ENCODE measurements around the gene IL1RAP.

IL1RAP gene

DNA sequence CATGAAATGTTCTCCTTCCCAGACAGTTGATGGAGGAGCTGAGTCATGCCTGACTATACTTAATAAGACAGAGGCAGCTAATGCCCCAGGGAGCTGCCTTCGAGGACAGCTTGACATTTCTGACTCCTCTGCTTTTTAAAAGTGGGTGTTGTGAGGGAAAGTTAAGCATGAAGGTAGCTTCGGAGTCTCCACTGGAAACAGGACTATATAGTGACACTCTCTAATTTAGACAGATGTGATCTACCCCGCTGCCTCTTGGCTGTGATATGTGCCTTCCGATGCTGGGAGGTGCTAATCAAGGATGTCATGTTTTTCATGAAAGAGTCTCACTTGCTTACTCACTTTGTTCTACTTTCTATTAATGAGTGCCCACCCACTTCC, 72.7 kb downstream of the IL1RAP start:
- Histone ChIP-seq H3K27ac (no peak overlapping the region), H3K4me1 (ENCODE audit: low read depth, poor library complexity, severe bottlenecking) (no peaks in the 10 kb centered on the region), H3K4me2 (no peak overlapping the region), H4K20me1 (ENCODE audit: insufficient read depth) (no peaks in the 10 kb centered on the region), H2AFZ (ENCODE audit: low read depth) (no peak overlapping the region), H3K4me3 (IDR thresholded peaks at IDR 0.05; ENCODE audit: insufficient read depth, low read depth, low read length) (no peak overlapping the region), H3K9ac (no peak overlapping the region), H3K27me3 (ENCODE audit: insufficient read depth, low read depth) (no peaks in the 10 kb centered on the region), H3K36me3 (ENCODE audit: insufficient read depth) (no peaks in the 10 kb centered on the region), H3K79me2 (ENCODE audit: insufficient read depth, low read depth) (no peaks in the 10 kb centered on the region)
- TF ChIP-seq, protein P1, sequence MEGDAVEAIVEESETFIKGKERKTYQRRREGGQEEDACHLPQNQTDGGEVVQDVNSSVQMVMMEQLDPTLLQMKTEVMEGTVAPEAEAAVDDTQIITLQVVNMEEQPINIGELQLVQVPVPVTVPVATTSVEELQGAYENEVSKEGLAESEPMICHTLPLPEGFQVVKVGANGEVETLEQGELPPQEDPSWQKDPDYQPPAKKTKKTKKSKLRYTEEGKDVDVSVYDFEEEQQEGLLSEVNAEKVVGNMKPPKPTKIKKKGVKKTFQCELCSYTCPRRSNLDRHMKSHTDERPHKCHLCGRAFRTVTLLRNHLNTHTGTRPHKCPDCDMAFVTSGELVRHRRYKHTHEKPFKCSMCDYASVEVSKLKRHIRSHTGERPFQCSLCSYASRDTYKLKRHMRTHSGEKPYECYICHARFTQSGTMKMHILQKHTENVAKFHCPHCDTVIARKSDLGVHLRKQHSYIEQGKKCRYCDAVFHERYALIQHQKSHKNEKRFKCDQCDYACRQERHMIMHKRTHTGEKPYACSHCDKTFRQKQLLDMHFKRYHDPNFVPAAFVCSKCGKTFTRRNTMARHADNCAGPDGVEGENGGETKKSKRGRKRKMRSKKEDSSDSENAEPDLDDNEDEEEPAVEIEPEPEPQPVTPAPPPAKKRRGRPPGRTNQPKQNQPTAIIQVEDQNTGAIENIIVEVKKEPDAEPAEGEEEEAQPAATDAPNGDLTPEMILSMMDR (conservative IDR thresholded peaks at IDR 0.05; ENCODE audit: low read depth, low read length) = no peak

DNA sequence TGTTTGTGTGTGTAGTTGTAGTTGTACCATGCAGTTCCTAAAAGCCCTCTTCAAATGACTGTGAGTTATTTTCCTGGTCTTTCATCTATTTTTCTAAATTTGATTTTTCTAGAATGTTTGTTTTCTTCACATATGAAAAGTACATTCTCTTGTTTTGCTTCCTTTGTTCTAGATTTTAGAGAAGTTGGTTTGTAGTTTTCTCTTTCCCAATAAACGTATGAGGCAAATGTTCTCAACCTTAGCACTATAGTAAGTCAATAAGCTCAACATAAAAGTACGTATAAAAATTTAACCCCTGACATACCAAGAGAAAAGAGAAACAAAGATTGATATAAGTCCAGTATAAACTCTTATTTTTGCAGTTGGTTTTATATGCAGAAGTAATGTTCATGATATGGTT, 74.7 kb downstream of the IL1RAP start:
- H3K27me3 ChIP-seq (ENCODE audit: insufficient read depth, low read depth) = no peaks in the 10 kb centered on the region

DNA sequence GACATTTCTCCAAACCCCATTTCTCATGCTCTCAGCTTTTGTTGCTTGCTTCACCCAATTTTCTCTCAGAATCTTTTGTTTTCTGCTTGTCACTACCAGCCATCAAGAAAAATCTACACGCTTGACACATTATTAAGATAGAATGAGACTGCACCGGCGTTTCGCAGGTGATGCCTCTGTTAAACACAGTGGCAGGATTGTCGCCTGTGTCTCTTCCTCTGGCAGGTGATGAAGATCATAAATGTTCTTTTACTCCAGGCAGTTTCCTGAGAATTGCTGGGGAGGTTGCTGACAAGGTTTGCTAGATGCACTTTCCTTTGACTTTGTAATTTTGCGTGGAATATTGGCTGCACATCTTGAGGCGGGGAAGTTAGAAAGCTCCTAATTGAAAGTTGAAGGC, 75.4 kb downstream of the IL1RAP start:
- no peaks in the 10 kb centered on the region for H4K20me1 ChIP-seq (ENCODE audit: insufficient read depth)
- no peaks in the 10 kb centered on the region for H3K27me3 ChIP-seq (ENCODE audit: insufficient read depth, low read depth)
- H3K36me3 ChIP-seq (ENCODE audit: insufficient read depth) = no peaks in the 10 kb centered on the region
- H3K4me2 ChIP-seq = no peak overlapping the region
- H3K27ac ChIP-seq = no peak overlapping the region
- TF ChIP-seq, protein P1 (conservative IDR thresholded peaks at IDR 0.05; ENCODE audit: low read depth, low read length) = no peak
- H3K9ac ChIP-seq = no peak overlapping the region
- no peak overlapping the region for H3K4me3 ChIP-seq (IDR thresholded peaks at IDR 0.05; ENCODE audit: insufficient read depth, low read depth, low read length)
- no peak overlapping the region for H2AFZ ChIP-seq (ENCODE audit: low read depth)
- H3K79me2 ChIP-seq (ENCODE audit: insufficient read depth, low read depth) = no peaks in the 10 kb centered on the region
- no peaks in the 10 kb centered on the region for H3K4me1 ChIP-seq (ENCODE audit: low read depth, poor library complexity, severe bottlenecking)

More for the DNA sequence above, 74.7 kb downstream of the IL1RAP start:
- no peak overlapping the region for H3K4me3 ChIP-seq (IDR thresholded peaks at IDR 0.05; ENCODE audit: insufficient read depth, low read depth, low read length)
- no peaks in the 10 kb centered on the region for H3K4me1 ChIP-seq (ENCODE audit: low read depth, poor library complexity, severe bottlenecking)
- H3K36me3 ChIP-seq (ENCODE audit: insufficient read depth) = no peaks in the 10 kb centered on the region
- H3K4me2 ChIP-seq = no peak overlapping the region
- H2AFZ ChIP-seq (ENCODE audit: low read depth) = no peak overlapping the region
- TF ChIP-seq, protein P1 (conservative IDR thresholded peaks at IDR 0.05; ENCODE audit: low read depth, low read length) = no peak
- no peaks in the 10 kb centered on the region for H4K20me1 ChIP-seq (ENCODE audit: insufficient read depth)
- no peak overlapping the region for H3K27ac ChIP-seq
- no peak overlapping the region for H3K9ac ChIP-seq
- no peaks in the 10 kb centered on the region for H3K79me2 ChIP-seq (ENCODE audit: insufficient read depth, low read depth)

DNA sequence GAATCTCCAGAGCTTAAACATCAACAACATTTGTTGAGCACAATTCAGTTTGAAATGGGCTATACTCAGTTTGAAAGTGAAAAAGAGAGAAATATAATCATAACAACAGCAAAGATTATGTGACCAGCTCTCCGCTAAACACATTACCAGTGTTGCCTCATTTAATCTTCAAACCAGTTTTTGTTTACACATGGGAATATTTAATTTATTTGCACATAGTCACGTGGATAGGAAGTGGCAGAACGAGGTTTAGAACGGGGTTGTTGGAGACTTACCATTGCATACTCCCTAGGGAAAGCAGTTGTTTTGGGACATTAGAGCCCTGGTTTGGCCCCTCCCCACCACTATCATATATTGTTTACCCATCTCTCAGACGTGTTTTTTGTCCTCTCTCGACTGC, 77.2 kb downstream of the IL1RAP start:
- no peak overlapping the region for H3K9ac ChIP-seq
- no peak overlapping the region for H3K27ac ChIP-seq
- H3K4me1 ChIP-seq (ENCODE audit: low read depth, poor library complexity, severe bottlenecking) = no peaks in the 10 kb centered on the region
- H3K4me2 ChIP-seq = no peak overlapping the region
- H3K36me3 ChIP-seq (ENCODE audit: insufficient read depth) = no peaks in the 10 kb centered on the region
- H2AFZ ChIP-seq (ENCODE audit: low read depth) = no peak overlapping the region
- no peaks in the 10 kb centered on the region for H4K20me1 ChIP-seq (ENCODE audit: insufficient read depth)
- H3K79me2 ChIP-seq (ENCODE audit: insufficient read depth, low read depth) = no peaks in the 10 kb centered on the region
- TF ChIP-seq, protein P1 (conservative IDR thresholded peaks at IDR 0.05; ENCODE audit: low read depth, low read length) = no peak
- no peaks in the 10 kb centered on the region for H3K27me3 ChIP-seq (ENCODE audit: insufficient read depth, low read depth)
- H3K4me3 ChIP-seq (IDR thresholded peaks at IDR 0.05; ENCODE audit: insufficient read depth, low read depth, low read length) = no peak overlapping the region

Data from KMS-11 (cell line).